Stimulated activated naive CD8-positive, alpha-beta T cell treated with anti-CD3 and anti-CD28 coated beads, Interleukin-15, Interleukin-2, amounts not matched to agents 100 U/mL and 50 U/mL, for 24 hours (primary cell): ENCODE measurements around the gene CCL23.

Source experiments
- ATAC-seq: fragments of 150-1000 bp; cut with Tn5 transposase; one replicate; pipeline ENCODE4 v1.10.0; 2021
- DNase-seq: peaks from one replicate; pipeline ENCODE4 v3.0.0; 2021

The CCL23 gene

GRCh38 chr17:35969558-35970380 is 48.0 kb downstream of the CCL23 start:
- DNase-seq = peak; percentile 79
- no peak for ATAC-seq

GRCh38 chr17:35968520-35969054 is 49.2 kb downstream of the CCL23 start:
- ATAC-seq (no peak), DNase-seq (no peak)

- ATAC-seq (no peak), DNase-seq (no peak)
These were observed 52.5 kb downstream of the CCL23 start for GRCh38 chr17:35965272-35965671.

- ATAC-seq = no peak
- DNase-seq = no peak
These were observed 54.1 kb downstream of the CCL23 start for GRCh38 chr17:35963663-35964062.
